ENCODE measurements around the gene LONRF3. TPM values are rescaled to one million over a fixed set of nuclear protein-coding genes. Genes with fewer than 3 reads are reported as not detected.

The LONRF3 gene
- total RNA-seq, 1 experiment from 2014 or later: not detected

DNA sequence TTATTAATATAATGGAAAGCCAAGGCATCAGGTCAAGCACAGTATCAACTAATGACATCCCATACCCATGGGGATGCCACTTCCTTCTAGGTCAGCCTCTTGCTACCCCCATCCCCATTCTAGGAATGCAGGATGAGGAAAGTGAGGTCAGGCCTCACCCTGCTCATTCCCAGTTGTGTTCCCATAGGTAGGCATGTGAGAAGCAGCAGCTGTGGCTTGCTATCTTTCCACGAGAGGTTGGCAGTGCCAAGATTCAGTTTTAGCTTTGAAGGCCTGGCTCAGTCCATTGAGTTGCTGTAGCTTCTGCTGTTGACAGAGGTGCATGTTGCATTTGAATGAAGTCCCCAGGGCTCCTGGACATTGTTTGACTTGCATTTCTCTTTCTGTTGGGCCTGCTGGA, 15.5 kb downstream of the LONRF3 start:
- CTCF ChIA-PET: interaction anchor here (1.2 kb wide), 1 partner anchor 15 kb away, joined by 4 read pairs; no protein-coding TSS in a partner anchor
- DNase-seq (ENCODE audit: low spot score) (no peak), ATAC-seq (no peak)
- POLR2A ChIA-PET: no interaction called here
- Mint-ChIP-seq H3K36me3 (no peaks in the 10 kb centered on the region), H3K27ac (no peak overlapping the region), H3K4me1 (peaks cover 21% of the 10 kb centered on the region), H3K27me3 (ENCODE audit: low read depth) (peaks cover 46% of the 10 kb centered on the region), H3K4me3 (no peak overlapping the region), H3K9me3 (no peaks in the 10 kb centered on the region)
- TF ChIP-seq, protein P1, sequence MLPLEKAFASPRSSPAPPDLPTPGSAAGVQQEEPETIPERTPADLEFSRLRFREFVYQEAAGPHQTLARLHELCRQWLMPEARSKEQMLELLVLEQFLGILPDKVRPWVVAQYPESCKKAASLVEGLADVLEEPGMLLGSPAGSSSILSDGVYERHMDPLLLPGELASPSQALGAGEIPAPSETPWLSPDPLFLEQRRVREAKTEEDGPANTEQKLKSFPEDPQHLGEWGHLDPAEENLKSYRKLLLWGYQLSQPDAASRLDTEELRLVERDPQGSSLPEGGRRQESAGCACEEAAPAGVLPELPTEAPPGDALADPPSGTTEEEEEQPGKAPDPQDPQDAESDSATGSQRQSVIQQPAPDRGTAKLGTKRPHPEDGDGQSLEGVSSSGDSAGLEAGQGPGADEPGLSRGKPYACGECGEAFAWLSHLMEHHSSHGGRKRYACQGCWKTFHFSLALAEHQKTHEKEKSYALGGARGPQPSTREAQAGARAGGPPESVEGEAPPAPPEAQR (CRISPR knock-in tag; IDR thresholded peaks at IDR 0.05): no peak
- TF ChIP-seq ATF2 (CRISPR knock-in tag; IDR thresholded peaks at IDR 0.05; ENCODE audit: borderline replicate concordance, low read depth): no peak
- TF ChIP-seq, protein P2, sequence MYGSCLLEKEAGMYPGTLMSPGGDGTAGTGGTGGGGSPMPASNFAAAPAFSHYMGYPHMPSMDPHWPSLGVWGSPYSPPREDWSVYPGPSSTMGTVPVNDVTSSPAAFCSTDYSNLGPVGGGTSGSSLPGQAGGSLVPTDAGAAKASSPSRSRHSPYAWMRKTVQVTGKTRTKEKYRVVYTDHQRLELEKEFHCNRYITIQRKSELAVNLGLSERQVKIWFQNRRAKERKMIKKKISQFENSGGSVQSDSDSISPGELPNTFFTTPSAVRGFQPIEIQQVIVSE (CRISPR knock-in tag; IDR thresholded peaks at IDR 0.05; ENCODE audit: borderline replicate concordance): no peak
- TF ChIP-seq, protein P3, sequence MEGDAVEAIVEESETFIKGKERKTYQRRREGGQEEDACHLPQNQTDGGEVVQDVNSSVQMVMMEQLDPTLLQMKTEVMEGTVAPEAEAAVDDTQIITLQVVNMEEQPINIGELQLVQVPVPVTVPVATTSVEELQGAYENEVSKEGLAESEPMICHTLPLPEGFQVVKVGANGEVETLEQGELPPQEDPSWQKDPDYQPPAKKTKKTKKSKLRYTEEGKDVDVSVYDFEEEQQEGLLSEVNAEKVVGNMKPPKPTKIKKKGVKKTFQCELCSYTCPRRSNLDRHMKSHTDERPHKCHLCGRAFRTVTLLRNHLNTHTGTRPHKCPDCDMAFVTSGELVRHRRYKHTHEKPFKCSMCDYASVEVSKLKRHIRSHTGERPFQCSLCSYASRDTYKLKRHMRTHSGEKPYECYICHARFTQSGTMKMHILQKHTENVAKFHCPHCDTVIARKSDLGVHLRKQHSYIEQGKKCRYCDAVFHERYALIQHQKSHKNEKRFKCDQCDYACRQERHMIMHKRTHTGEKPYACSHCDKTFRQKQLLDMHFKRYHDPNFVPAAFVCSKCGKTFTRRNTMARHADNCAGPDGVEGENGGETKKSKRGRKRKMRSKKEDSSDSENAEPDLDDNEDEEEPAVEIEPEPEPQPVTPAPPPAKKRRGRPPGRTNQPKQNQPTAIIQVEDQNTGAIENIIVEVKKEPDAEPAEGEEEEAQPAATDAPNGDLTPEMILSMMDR (IDR thresholded peaks at IDR 0.05): no peak
- TF ChIP-seq ATF1 (CRISPR knock-in tag; IDR thresholded peaks at IDR 0.05): no peak
- TF ChIP-seq, protein P4, sequence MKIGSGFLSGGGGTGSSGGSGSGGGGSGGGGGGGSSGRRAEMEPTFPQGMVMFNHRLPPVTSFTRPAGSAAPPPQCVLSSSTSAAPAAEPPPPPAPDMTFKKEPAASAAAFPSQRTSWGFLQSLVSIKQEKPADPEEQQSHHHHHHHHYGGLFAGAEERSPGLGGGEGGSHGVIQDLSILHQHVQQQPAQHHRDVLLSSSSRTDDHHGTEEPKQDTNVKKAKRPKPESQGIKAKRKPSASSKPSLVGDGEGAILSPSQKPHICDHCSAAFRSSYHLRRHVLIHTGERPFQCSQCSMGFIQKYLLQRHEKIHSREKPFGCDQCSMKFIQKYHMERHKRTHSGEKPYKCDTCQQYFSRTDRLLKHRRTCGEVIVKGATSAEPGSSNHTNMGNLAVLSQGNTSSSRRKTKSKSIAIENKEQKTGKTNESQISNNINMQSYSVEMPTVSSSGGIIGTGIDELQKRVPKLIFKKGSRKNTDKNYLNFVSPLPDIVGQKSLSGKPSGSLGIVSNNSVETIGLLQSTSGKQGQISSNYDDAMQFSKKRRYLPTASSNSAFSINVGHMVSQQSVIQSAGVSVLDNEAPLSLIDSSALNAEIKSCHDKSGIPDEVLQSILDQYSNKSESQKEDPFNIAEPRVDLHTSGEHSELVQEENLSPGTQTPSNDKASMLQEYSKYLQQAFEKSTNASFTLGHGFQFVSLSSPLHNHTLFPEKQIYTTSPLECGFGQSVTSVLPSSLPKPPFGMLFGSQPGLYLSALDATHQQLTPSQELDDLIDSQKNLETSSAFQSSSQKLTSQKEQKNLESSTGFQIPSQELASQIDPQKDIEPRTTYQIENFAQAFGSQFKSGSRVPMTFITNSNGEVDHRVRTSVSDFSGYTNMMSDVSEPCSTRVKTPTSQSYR (CRISPR knock-in tag; IDR thresholded peaks at IDR 0.05): no peak
- no peak for TF ChIP-seq ZNF512 (CRISPR knock-in tag; IDR thresholded peaks at IDR 0.05; ENCODE audit: borderline replicate concordance)
- TF ChIP-seq ZBTB43 (CRISPR knock-in tag; IDR thresholded peaks at IDR 0.05): no peak
- no peak for TF ChIP-seq NFYB (CRISPR knock-in tag; conservative IDR thresholded peaks at IDR 0.05; ENCODE audit: low read depth)
- TF ChIP-seq, protein P5, sequence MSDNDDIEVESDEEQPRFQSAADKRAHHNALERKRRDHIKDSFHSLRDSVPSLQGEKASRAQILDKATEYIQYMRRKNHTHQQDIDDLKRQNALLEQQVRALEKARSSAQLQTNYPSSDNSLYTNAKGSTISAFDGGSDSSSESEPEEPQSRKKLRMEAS (CRISPR knock-in tag; IDR thresholded peaks at IDR 0.05): no peak
- TF ChIP-seq TEAD4 (CRISPR knock-in tag; IDR thresholded peaks at IDR 0.05): no peak
- no peak for TF ChIP-seq KAT7 (CRISPR knock-in tag; IDR thresholded peaks at IDR 0.05; ENCODE audit: borderline replicate concordance)
- no peak for TF ChIP-seq ZNF423 (CRISPR knock-in tag; IDR thresholded peaks at IDR 0.05)
- TF ChIP-seq, protein P6, sequence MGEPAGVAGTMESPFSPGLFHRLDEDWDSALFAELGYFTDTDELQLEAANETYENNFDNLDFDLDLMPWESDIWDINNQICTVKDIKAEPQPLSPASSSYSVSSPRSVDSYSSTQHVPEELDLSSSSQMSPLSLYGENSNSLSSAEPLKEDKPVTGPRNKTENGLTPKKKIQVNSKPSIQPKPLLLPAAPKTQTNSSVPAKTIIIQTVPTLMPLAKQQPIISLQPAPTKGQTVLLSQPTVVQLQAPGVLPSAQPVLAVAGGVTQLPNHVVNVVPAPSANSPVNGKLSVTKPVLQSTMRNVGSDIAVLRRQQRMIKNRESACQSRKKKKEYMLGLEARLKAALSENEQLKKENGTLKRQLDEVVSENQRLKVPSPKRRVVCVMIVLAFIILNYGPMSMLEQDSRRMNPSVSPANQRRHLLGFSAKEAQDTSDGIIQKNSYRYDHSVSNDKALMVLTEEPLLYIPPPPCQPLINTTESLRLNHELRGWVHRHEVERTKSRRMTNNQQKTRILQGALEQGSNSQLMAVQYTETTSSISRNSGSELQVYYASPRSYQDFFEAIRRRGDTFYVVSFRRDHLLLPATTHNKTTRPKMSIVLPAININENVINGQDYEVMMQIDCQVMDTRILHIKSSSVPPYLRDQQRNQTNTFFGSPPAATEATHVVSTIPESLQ (CRISPR knock-in tag; IDR thresholded peaks at IDR 0.05): no peak
- TF ChIP-seq ZNF671 (CRISPR knock-in tag; IDR thresholded peaks at IDR 0.05): no peak
- no peak for TF ChIP-seq ELF4 (CRISPR knock-in tag; IDR thresholded peaks at IDR 0.05; ENCODE audit: low read depth)
- TF ChIP-seq CREM (CRISPR knock-in tag; IDR thresholded peaks at IDR 0.05): no peak
- no peak for TF ChIP-seq USF1 (CRISPR knock-in tag; IDR thresholded peaks at IDR 0.05)
- no peak for TF ChIP-seq ETV6 (CRISPR knock-in tag; IDR thresholded peaks at IDR 0.05)
